WTC11 (cell line): ENCODE data around the gene CCSER2. TPM values are rescaled to one million over a fixed set of nuclear protein-coding genes. Genes with fewer than 3 reads are reported as not detected.

Experiments used
- ATAC-seq: fragments of 200-7000 bp; cut with Tn5 transposase; 2 replicates; pipeline ENCODE4 v1.10.0; 2021; ENCODE audit warnings: mild to moderate bottlenecking, moderate library complexity
- CTCF ChIA-PET: fragments of 300-600 bp; sonication (Branson Sonifier 250); formaldehyde crosslinking; loops from one replicate; lab custom pipeline; 2021; ENCODE audit warnings: antibody characterized with exemption; lab: Charles Lee
- POLR2A ChIA-PET: fragments of 350-600 bp; sonication (Branson Sonifier 250); formaldehyde crosslinking; loops from one replicate; lab custom pipeline; 2021; ENCODE audit warnings: antibody characterized with exemption; lab: Charles Lee
- DNase-seq: peaks from one replicate; pipeline ENCODE4 v3.0.0; 2021; ENCODE audit warnings: low spot score
- H3K27ac Mint-ChIP-seq: 2 replicates; pipeline ENCODE4 v1.8.0; 2021; ENCODE audit warnings: mixed read lengths
- H3K27me3 Mint-ChIP-seq: 2 replicates; pipeline ENCODE4 v1.8.0; 2021; ENCODE audit warnings: low read depth, mild to moderate bottlenecking, moderate library complexity, mixed read lengths
- H3K36me3 Mint-ChIP-seq: 2 replicates; pipeline ENCODE4 v1.8.0; 2021; ENCODE audit warnings: mixed read lengths
- H3K4me1 Mint-ChIP-seq: 2 replicates; pipeline ENCODE4 v1.8.0; 2022; ENCODE audit warnings: mixed read lengths
- H3K4me3 Mint-ChIP-seq: 2 replicates; pipeline ENCODE4 v1.8.0; 2021; ENCODE audit warnings: mild to moderate bottlenecking, moderate library complexity, mixed read lengths
- H3K9me3 Mint-ChIP-seq: 2 replicates; pipeline ENCODE4 v1.8.0; 2021; ENCODE audit warnings: mixed read lengths
- ATF1 ChIP-seq: sonication (generic); formaldehyde crosslinking; IDR thresholded peaks from 2 replicates; pipeline ENCODE4 v1.8.1; 2023; ENCODE audit warnings: mild to moderate bottlenecking, moderate library complexity, missing genetic modification reagents
- EMX1 ChIP-seq: fragments of 250-450 bp; sonication (Bioruptor Pico); IDR thresholded peaks from 2 replicates; pipeline ENCODE4 v1.8.0; 2021; ENCODE audit warnings: mild to moderate bottlenecking
- FOXJ3 ChIP-seq: sonication (generic); formaldehyde crosslinking; IDR thresholded peaks from 2 replicates; pipeline ENCODE4 v1.9.0; 2021; ENCODE audit warnings: missing genetic modification reagents, mild to moderate bottlenecking, borderline replicate concordance
- FOXK1 ChIP-seq: sonication (generic); formaldehyde crosslinking; IDR thresholded peaks from 2 replicates; pipeline ENCODE4 v1.8.0; 2022; ENCODE audit warnings: mild to moderate bottlenecking, moderate library complexity, missing genetic modification reagents
- MAX ChIP-seq: sonication (generic); formaldehyde crosslinking; IDR thresholded peaks from 2 replicates; pipeline ENCODE4 v1.8.0; 2022; ENCODE audit warnings: mild to moderate bottlenecking, missing genetic modification reagents
- MXD4 ChIP-seq: fragments of 250-450 bp; sonication (Bioruptor Pico); IDR thresholded peaks from 2 replicates; pipeline ENCODE4 v1.8.0; 2021; ENCODE audit warnings: mild to moderate bottlenecking, moderate library complexity, borderline replicate concordance
- NFE2L1 ChIP-seq: sonication (generic); formaldehyde crosslinking; IDR thresholded peaks from 2 replicates; pipeline ENCODE4 v1.8.1; 2023; ENCODE audit warnings: missing genetic modification reagents
- NFYB ChIP-seq: sonication (generic); formaldehyde crosslinking; conservative IDR thresholded peaks from 2 replicates; pipeline ENCODE4 v1.8.0; 2022; ENCODE audit warnings: low read depth, missing genetic modification reagents
- NR1H2 ChIP-seq: sonication (generic); formaldehyde crosslinking; IDR thresholded peaks from 2 replicates; pipeline ENCODE4 v1.9.0; 2021; ENCODE audit warnings: mild to moderate bottlenecking, moderate library complexity, missing genetic modification reagents
- NR3C1 ChIP-seq: sonication (generic); formaldehyde crosslinking; conservative IDR thresholded peaks from 2 replicates; pipeline ENCODE4 v1.8.1; 2023; ENCODE audit warnings: low read depth, mild to moderate bottlenecking, missing genetic modification reagents
- OVOL2 ChIP-seq: fragments of 250-450 bp; sonication (Bioruptor Pico); IDR thresholded peaks from 2 replicates; pipeline ENCODE4 v1.9.0; 2021; ENCODE audit warnings: mild to moderate bottlenecking, borderline replicate concordance
- PRDM15 ChIP-seq: sonication (generic); formaldehyde crosslinking; IDR thresholded peaks from 2 replicates; pipeline ENCODE4 v1.8.0; 2022; ENCODE audit warnings: missing genetic modification reagents
- RELA ChIP-seq: sonication (generic); formaldehyde crosslinking; IDR thresholded peaks from 2 replicates; pipeline ENCODE4 v1.8.1; 2022; ENCODE audit warnings: missing genetic modification reagents, mild to moderate bottlenecking, borderline replicate concordance
- ZNF232 ChIP-seq: sonication (generic); formaldehyde crosslinking; IDR thresholded peaks from 2 replicates; pipeline ENCODE4 v1.8.0; 2022; ENCODE audit warnings: mild to moderate bottlenecking, missing genetic modification reagents
- ZNF317 ChIP-seq: sonication (generic); formaldehyde crosslinking; IDR thresholded peaks from 2 replicates; pipeline ENCODE4 v1.8.1; 2023; ENCODE audit warnings: low read depth, mild to moderate bottlenecking, moderate library complexity, missing genetic modification reagents, borderline replicate concordance
- ZNF416 ChIP-seq: fragments of 250-450 bp; sonication (Bioruptor Pico); IDR thresholded peaks from 2 replicates; pipeline ENCODE4 v1.9.0; 2021; ENCODE audit warnings: mild to moderate bottlenecking, inconsistent platforms
- ZNF532 ChIP-seq: fragments of 250-450 bp; sonication (Bioruptor Pico); IDR thresholded peaks from 2 replicates; pipeline ENCODE4 v1.9.0; 2021; ENCODE audit warnings: mild to moderate bottlenecking, borderline replicate concordance
- total RNA-seq: library from RNA; stranded (reverse); gene quantifications from 3 replicates; pipeline ENCODE4 v1.2.3, GENCODE V29; 2021
- TF ChIP-seq, protein P1 (sequence below): sonication (generic); formaldehyde crosslinking; IDR thresholded peaks from 2 replicates; pipeline ENCODE4 v1.8.1; 2022; ENCODE audit warnings: mild to moderate bottlenecking, missing genetic modification reagents, moderate library complexity, borderline replicate concordance
- TF ChIP-seq, protein P2 (sequence below): sonication (generic); formaldehyde crosslinking; IDR thresholded peaks from 2 replicates; pipeline ENCODE4 v1.8.1; 2023; ENCODE audit warnings: mild to moderate bottlenecking, missing genetic modification reagents

The CCSER2 gene
- total RNA-seq, 1 experiment from 2014 or later = 30.6 TPM

DNA sequence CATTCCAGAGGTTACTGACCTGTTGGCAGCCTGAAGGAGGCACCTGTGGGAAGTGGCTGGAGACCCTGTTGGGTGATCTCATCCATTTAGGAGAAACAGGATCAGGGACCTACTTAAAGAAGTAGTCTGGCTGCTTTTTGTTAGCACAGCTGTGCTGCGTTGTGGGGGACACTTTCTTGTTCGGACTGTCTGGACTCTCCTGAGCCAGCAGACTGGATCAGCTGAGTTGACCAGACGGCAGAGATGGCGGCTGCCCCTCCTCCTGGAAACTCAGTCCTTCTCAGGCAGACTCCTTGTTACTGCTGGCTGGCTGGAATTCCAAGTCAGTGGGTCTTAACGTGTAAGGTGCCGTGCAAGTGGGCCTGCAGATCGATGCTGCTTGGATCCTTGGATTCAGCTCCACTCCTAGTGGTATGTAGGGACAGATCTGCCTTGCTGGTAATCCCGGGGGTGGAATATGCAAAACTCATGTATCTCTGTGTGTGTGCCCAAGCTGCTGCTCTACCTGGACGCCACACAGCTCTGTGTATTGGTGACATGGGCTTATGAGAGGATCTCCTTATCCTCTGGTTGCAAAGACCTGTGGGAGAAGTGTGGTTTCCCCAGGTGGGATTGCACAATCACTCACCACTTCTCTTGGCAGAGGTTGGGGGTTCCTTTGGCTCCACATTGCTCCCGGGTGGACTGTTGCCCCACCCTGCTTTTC lies 87.3 kb downstream of the CCSER2 start:
- Mint-ChIP-seq H3K9me3 (peaks cover 43% of the 10 kb centered on the region), H3K36me3 (peaks cover 59% of the 10 kb centered on the region), H3K4me1 (peaks cover 8% of the 10 kb centered on the region; the same call in 1 of the 2 replicates), H3K4me3 (no peak overlapping the region), H3K27me3 (no peaks in the 10 kb centered on the region), H3K27ac (no peak overlapping the region; the same call in 1 of the 2 replicates)
- ATAC-seq (no peak), DNase-seq (no peak)
- no peak for TF ChIP-seq PRDM15 (CRISPR knock-in tag)
- no peak for TF ChIP-seq FOXK1 (CRISPR knock-in tag)
- TF ChIP-seq MAX (CRISPR knock-in tag) = no peak
- TF ChIP-seq NFE2L1 (CRISPR knock-in tag) = no peak
- CTCF ChIA-PET = interaction anchor here (1.5 kb wide), 1 partner anchor 14 kb away, joined by 11 read pairs; no protein-coding TSS in a partner anchor
- POLR2A ChIA-PET = no interaction called here

DNA sequence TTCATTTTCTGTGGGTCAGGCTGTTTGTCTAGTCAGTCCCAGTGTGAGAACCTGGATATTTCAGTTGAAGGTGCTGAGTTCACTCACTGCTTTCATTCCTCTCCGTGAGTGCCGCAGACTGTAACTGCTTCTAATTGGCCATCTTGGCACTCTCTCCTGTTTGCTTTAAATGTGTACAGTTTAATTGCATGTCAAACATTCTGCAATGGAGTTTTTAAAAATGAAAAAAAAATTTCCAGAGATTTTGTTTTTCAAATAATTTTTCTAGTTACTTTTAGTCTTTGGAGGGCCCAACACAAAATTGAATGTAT lies 87.8 kb downstream of the CCSER2 start:
- no peak overlapping the region for H3K27ac Mint-ChIP-seq
- peaks cover 59% of the 10 kb centered on the region for H3K36me3 Mint-ChIP-seq
- DNase-seq (no peak), ATAC-seq (no peak)
- ChIA-PET POLR2A (no interaction called here), CTCF (interaction anchor here (0.8 kb wide), 1 partner anchor 149 kb away, joined by 3 read pairs; no protein-coding TSS in a partner anchor)
- H3K9me3 Mint-ChIP-seq = peaks cover 42% of the 10 kb centered on the region
- no peak for TF ChIP-seq ZNF416 (CRISPR knock-in tag)
- TF ChIP-seq, protein P1, sequence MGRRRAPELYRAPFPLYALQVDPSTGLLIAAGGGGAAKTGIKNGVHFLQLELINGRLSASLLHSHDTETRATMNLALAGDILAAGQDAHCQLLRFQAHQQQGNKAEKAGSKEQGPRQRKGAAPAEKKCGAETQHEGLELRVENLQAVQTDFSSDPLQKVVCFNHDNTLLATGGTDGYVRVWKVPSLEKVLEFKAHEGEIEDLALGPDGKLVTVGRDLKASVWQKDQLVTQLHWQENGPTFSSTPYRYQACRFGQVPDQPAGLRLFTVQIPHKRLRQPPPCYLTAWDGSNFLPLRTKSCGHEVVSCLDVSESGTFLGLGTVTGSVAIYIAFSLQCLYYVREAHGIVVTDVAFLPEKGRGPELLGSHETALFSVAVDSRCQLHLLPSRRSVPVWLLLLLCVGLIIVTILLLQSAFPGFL (CRISPR knock-in tag) = no peak
- H3K4me3 Mint-ChIP-seq = no peak overlapping the region
- peaks cover 8% of the 10 kb centered on the region; the same call in 1 of the 2 replicates for H3K4me1 Mint-ChIP-seq
- no peaks in the 10 kb centered on the region for H3K27me3 Mint-ChIP-seq

DNA sequence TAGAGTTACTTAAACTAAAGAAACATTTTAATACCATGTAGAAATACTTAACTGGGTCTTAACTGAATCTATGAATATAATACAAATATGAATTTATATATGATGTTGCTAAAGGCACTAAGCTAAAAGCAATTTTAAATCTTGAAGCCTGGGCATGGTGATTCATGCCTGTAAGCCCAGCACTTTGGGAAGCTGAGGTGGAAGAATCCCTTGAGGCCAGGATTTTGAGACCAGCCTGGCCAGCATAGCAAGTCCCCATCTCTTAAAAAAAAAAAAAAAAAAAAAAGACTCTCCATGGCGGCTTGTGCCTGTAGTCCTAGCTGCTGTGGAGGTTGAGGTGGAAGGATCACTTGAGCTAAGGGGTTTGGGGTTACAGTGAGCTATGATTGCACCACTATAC lies 95.3 kb downstream of the CCSER2 start:
- H3K27ac Mint-ChIP-seq = no peak overlapping the region
- ChIA-PET CTCF (interaction anchor here (0.6 to 0.7 kb wide), 5 partner anchors 49 to 210 kb away, joined by 3 to 8 read pairs (median 4); no protein-coding TSS in a partner anchor), POLR2A (no interaction called here)
- H3K27me3 Mint-ChIP-seq = no peaks in the 10 kb centered on the region
- DNase-seq (no peak), ATAC-seq (no peak)
- H3K4me1 Mint-ChIP-seq = peaks cover 7% of the 10 kb centered on the region
- H3K36me3 Mint-ChIP-seq = peaks cover 21% of the 10 kb centered on the region
- no peak overlapping the region for H3K4me3 Mint-ChIP-seq
- peaks cover 9% of the 10 kb centered on the region for H3K9me3 Mint-ChIP-seq
- TF ChIP-seq ZNF532 (CRISPR knock-in tag) = no peak
- TF ChIP-seq MXD4 (CRISPR knock-in tag) = no peak
- TF ChIP-seq RELA (CRISPR knock-in tag) = no peak
- no peak for TF ChIP-seq ATF1
- no peak for TF ChIP-seq ZNF232
- no peak for TF ChIP-seq ZNF416 (CRISPR knock-in tag)
- no peak for TF ChIP-seq NR3C1
- no peak for TF ChIP-seq FOXJ3
- no peak for TF ChIP-seq EMX1 (CRISPR knock-in tag)
- TF ChIP-seq ZNF317 (CRISPR knock-in tag) = no peak
- no peak for TF ChIP-seq OVOL2 (CRISPR knock-in tag)
- TF ChIP-seq NR1H2 (CRISPR knock-in tag) = no peak
- no peak for TF ChIP-seq MAX (CRISPR knock-in tag)
- no peak for TF ChIP-seq NFYB (CRISPR knock-in tag)
- TF ChIP-seq, protein P2, sequence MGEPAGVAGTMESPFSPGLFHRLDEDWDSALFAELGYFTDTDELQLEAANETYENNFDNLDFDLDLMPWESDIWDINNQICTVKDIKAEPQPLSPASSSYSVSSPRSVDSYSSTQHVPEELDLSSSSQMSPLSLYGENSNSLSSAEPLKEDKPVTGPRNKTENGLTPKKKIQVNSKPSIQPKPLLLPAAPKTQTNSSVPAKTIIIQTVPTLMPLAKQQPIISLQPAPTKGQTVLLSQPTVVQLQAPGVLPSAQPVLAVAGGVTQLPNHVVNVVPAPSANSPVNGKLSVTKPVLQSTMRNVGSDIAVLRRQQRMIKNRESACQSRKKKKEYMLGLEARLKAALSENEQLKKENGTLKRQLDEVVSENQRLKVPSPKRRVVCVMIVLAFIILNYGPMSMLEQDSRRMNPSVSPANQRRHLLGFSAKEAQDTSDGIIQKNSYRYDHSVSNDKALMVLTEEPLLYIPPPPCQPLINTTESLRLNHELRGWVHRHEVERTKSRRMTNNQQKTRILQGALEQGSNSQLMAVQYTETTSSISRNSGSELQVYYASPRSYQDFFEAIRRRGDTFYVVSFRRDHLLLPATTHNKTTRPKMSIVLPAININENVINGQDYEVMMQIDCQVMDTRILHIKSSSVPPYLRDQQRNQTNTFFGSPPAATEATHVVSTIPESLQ (CRISPR knock-in tag) = no peak
